CD4-positive, alpha-beta T cell treated with Interleukin-10 for 1 hour (primary cell): ENCODE measurements around the gene KNL1.
"Not testable (repeated sequence)": the region's sequence is repeated elsewhere in the genome, so short reads cannot be mapped to it uniquely, and the experiment has no call there.

Experiments used
- DNase-seq: peaks from one replicate; pipeline ENCODE4 v3.0.0-alpha.2; 2020

Gene KNL1

DNA sequence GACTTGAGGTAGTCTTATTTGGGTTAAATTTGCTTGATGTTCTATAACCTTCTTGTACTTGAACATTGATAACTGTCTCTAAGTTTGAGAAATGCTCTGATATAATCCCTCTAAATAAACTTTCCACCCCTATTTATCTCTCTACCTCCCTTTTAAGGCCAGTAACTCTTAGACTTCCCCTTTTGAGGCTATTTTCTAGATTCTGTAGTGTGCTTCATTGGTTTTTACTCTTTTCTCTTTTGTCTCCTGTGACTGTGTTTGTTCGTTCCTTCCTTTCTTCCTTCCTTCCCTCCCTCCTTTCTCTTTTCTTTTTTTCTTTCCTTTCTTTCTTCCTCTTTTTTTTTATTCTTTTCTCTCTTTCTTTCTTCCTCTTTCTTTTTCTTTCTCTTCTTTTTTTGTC lies 86.9 kb downstream of the KNL1 start:
- DNase-seq: not testable (repeated sequence)

DNA sequence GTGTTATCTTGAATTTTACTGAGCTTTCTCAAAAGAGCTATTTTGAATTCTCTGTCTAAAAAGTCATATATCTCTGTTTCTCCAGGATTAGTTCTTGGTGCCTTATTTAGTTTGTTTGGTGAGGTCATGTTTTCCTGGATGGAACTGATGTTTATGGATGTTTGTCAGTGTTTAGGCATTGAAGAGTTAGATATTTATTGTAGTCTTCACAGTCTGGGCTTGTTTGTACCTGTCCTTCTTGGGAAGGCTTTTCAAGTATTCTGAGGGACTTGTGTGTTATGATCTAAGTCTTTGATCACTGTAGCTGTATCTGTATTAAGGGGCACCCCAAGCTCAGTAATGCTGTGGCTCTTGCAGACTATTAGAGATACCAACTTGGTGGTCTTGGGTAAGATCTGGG lies 90.3 kb downstream of the KNL1 start:
- DNase-seq: no peak

GRCh38 chr15:40685376-40685775 lies 91.3 kb downstream of the KNL1 start:
- DNase-seq: no peak

DNA sequence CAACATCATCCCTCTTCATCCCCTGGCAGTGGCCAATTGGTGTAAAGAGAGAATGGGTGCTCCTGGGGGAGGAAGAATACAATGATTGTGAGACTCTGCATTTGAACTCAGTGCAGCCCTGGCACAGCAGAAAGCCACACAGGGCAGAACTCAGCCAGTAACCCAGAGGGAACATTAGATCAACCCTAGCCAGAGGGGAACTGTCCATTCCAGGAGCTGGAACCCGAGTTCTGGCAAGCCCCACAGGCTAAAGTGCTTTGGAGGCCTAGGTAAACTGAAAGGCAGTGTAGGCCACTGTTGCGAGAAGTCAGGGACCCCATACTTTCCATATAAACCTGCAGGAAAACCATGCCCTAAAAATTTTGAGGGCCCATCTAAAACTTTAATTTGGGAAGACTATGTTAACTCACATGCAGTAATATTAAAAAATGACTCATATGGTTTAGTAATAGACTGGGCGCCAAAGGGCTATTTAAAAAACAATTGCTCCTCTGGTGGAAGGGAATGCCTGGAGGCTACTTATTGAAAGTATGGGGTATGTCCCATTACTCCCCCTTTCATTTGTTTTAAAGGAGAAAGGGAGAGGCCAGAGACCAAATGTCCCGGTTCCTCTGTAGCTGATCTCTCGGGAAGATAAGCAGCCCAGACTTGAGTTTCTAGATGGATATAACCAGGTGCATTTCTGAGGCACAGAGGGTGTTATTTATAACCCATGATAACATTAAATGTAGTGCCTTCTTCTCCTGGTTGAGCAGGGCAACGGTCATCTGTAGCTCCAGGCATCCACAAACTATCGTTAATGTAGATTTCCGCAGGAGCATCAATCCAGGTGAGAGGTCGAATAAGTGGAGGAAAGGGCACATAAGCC lies 95.1 kb downstream of the KNL1 start:
- DNase-seq: no peak

DNA sequence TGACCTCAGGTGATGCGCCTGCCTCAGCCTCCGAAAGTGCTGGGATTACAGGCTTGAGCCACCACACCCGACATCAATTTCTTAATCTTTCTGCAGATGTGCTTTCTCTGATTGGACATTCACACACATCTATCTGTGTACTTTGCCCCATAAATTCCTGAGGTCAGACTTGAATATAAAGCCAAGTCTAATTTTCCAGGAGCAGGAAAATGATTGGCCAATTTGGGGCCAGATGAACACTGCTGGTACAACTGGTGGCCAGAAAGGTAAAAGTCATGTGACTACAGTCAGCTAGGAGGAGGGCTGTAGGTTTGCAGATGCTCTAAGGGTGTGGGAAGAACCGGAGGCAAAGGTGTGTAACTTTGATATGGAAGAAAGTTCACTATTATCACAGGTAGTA lies 97.7 kb downstream of the KNL1 start:
- no peak for DNase-seq

GRCh38 chr15:40693904-40694687 lies 100.0 kb downstream of the KNL1 start:
- DNase-seq: peak; percentile 15

GRCh38 chr15:40694688-40695468 lies 100.8 kb downstream of the KNL1 start, which contains the start of gene RAD51:
Gene RAD51, plus strand, starts transcription at chr15:40695174. Its CDS starts 3,585 bp downstream, at chr15:40698759.
- peak; percentile 93 for DNase-seq

DNA sequence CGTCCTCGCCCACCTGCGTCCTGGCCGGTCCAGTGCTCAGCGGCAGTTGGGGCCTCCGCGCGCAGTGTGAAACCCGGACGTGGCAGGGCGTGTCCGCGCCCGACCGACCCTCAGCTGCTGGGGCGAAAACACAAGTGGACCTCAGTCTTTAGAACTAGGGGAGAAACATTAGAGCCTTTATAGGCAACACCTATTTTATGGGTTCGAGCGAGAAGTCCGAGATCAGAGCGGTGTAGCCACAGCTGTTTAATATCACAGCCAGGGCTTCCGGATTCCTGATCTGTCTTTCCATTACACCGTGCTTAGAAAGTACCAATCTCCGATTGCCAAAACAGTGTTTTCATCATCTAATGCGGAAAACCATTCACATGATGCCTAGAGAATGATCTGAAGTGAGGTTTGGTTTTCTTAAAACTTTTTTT lies 101.4 kb downstream of the KNL1 start:
- DNase-seq: peak; percentile 21

DNA sequence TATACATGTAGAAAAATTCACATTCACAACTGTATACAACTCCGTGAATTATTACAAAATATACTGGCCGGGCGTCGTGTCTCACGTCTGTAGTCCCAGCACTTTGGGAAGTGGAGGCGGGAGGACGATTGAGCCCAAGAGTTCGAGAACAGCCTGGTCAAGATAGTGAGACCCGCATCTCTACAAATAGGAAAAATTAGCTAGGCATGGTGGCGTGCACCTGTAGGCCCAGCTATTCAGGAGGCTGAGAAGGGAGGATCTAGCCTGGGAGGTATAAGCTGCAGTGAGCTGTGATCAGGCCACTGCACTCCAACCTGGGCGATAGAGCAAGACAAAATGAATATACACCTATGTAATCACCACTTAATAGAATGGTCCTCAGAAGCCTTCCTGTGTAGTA lies 102.2 kb downstream of the KNL1 start:
- DNase-seq: no peak

DNA sequence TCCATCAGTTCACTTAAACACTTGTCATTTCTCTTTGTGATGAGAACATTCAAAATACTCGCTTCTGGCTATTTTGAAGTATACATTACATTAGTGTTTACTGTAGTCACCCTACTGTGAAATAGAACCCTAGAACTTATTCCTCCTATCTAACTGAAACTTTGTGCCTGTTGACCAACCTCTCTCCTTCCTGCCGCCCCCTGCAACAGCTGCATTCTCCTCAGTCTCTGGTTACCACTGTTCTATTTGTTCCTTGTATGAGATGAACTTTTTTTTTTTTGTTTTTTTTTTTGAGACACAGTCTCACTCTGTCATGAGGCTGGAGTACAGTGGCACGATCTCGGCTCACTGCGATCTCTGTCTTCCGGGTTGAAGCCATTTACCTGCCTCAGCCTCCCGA lies 103.9 kb downstream of the KNL1 start:
- DNase-seq: no peak

- peak; percentile 54 for DNase-seq
These were observed 108.0 kb downstream of the KNL1 start for GRCh38 chr15:40702077-40702476.

DNA sequence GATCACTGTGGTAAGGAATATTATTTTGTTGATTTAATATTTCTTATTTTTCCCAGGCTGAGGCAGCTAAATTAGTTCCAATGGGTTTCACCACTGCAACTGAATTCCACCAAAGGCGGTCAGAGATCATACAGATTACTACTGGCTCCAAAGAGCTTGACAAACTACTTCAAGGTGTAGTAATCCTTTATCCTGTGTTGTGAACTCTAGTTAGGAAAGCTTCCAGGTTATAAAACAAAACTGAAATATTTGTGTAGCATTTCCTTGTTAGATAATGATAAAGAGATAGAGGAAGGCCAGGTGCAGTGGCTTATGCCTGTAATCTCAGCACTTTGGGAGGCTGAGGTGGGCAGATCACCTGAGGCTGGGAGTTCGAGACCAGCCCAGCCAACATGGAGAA lies 112.1 kb downstream of the KNL1 start:
- no peak for DNase-seq
